ENCODE results near the gene AMPD3.

AMPD3 gene

GRCh38 chr11:10477690-10478046, 22.6 kb downstream of the AMPD3 start:
- no peak overlapping the region for H3K4me3 ChIP-seq (ENCODE audit: low read depth, low read length)
- TF ChIP-seq CTCF (IDR thresholded peaks at IDR 0.05; ENCODE audit: low read depth, low read length) = no peak
- H3K9me3 ChIP-seq = no peaks in the 10 kb centered on the region
- no peaks in the 10 kb centered on the region for H3K4me1 ChIP-seq
- H3K36me3 ChIP-seq = no peaks in the 10 kb centered on the region
- DNase-seq = no peak
- H3K27me3 ChIP-seq = no peaks in the 10 kb centered on the region

GRCh38 chr11:10478066-10478465, 23.0 kb downstream of the AMPD3 start:
- Histone ChIP-seq H3K36me3 (no peaks in the 10 kb centered on the region), H3K4me3 (ENCODE audit: low read depth, low read length) (no peak overlapping the region), H3K27me3 (no peaks in the 10 kb centered on the region), H3K4me1 (no peaks in the 10 kb centered on the region), H3K9me3 (no peaks in the 10 kb centered on the region)
- DNase-seq = no peak
- TF ChIP-seq CTCF (IDR thresholded peaks at IDR 0.05; ENCODE audit: low read depth, low read length) = no peak

GRCh38 chr11:10478574-10479550, 23.8 kb downstream of the AMPD3 start:
- H3K27me3 ChIP-seq = no peaks in the 10 kb centered on the region
- no peak for DNase-seq
- no peak overlapping the region for H3K4me3 ChIP-seq (ENCODE audit: low read depth, low read length)
- no peak for TF ChIP-seq CTCF (IDR thresholded peaks at IDR 0.05; ENCODE audit: low read depth, low read length)
- no peaks in the 10 kb centered on the region for H3K9me3 ChIP-seq
- H3K36me3 ChIP-seq = no peaks in the 10 kb centered on the region
- H3K4me1 ChIP-seq = no peaks in the 10 kb centered on the region

- no peak for TF ChIP-seq CTCF (IDR thresholded peaks at IDR 0.05; ENCODE audit: low read depth, low read length)
- no peak for DNase-seq
- no peaks in the 10 kb centered on the region for H3K36me3 ChIP-seq
These were observed 25.0 kb downstream of the AMPD3 start for GRCh38 chr11:10480026-10480425.

GRCh38 chr11:10480760-10481159, 25.7 kb downstream of the AMPD3 start:
- DNase-seq = no peak
- Histone ChIP-seq H3K4me1 (no peaks in the 10 kb centered on the region), H3K4me3 (ENCODE audit: low read depth, low read length) (no peak overlapping the region), H3K36me3 (no peaks in the 10 kb centered on the region), H3K9me3 (no peaks in the 10 kb centered on the region), H3K27me3 (no peaks in the 10 kb centered on the region)
- TF ChIP-seq CTCF (IDR thresholded peaks at IDR 0.05; ENCODE audit: low read depth, low read length) = no peak

More at GRCh38 chr11:10480026-10480425, 25.0 kb downstream of the AMPD3 start:
- H3K4me1 ChIP-seq = no peaks in the 10 kb centered on the region
- H3K27me3 ChIP-seq = no peaks in the 10 kb centered on the region
- H3K9me3 ChIP-seq = no peaks in the 10 kb centered on the region
- H3K4me3 ChIP-seq (ENCODE audit: low read depth, low read length) = no peak overlapping the region

Data from BE2C (cell line).